RPMI8226 (cell line): ENCODE data around the gene NFIX.

ENCODE experiments used
- DNase-seq: peaks from one replicate; pipeline ENCODE4 v3.0.0-alpha.2; 2015

The NFIX gene

GRCh38 chr19:12990853-12991252, 4.4 kb upstream of the NFIX start:
- DNase-seq, result no peak

DNA sequence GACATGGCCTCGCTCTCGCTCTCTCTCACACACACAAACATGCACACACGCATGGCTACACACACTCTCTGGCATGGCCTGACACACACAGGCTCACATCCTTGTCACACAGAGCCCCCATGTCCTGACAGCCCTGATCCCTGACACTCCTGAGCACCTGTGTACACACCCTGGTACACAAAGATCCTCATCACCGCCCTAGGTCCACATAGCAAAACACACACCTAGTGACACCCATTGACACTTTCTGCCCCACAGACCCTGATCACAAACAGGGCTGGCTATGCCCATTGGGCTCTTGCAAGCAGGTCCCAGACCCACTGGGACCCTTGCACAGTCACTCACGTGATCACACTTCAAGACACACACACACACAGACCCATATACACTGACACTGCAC, 4.0 kb upstream of the NFIX start:
- DNase-seq, result no peak

- DNase-seq, result no peak
These were observed 2.5 kb upstream of the NFIX start for GRCh38 chr19:12992729-12993128.

GRCh38 chr19:12993562-12993961, 1.7 kb upstream of the NFIX start:
- DNase-seq, result no peak

DNA sequence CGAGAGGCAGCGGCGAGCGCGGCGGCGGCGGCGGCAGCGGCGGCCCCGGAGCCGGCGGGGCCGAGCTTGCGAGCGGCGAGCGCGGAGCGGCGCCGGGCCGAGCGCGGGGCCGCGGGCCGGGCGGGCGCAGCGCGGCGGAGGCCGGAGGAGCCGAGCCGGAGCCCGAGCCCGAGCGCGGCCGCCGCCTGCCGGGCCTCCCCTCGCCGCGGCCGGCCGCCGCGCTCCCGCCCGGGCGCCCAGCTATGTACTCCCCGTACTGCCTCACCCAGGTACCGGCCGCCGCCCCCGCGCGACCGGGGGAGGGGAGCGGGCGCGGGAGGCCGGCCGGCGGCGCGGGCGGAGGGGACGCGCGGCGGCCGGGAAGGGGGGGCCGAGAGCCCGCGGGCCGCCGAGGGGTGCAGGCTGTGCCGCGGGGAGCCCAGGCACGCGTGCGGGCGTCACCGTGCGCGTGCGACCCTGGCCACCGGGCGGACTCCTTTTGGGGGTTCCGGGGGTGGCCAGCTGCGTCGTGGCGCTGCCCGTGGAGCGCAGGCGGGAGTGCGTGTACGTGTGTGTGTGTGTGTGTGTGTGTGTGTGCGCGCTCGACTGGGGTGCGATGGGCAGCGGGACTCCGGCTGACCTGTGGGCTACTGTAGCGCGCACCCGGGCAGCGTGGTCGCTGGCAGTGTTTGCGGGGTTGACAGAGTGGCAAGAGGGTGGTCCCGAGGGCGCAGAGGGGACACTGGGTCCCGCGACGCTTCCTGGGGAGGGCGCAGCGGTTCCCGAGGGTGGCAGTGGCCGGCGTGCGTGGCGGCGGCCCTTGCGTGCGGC, 526 bp downstream of the NFIX start:
- DNase-seq, result peak; percentile 37

DNA sequence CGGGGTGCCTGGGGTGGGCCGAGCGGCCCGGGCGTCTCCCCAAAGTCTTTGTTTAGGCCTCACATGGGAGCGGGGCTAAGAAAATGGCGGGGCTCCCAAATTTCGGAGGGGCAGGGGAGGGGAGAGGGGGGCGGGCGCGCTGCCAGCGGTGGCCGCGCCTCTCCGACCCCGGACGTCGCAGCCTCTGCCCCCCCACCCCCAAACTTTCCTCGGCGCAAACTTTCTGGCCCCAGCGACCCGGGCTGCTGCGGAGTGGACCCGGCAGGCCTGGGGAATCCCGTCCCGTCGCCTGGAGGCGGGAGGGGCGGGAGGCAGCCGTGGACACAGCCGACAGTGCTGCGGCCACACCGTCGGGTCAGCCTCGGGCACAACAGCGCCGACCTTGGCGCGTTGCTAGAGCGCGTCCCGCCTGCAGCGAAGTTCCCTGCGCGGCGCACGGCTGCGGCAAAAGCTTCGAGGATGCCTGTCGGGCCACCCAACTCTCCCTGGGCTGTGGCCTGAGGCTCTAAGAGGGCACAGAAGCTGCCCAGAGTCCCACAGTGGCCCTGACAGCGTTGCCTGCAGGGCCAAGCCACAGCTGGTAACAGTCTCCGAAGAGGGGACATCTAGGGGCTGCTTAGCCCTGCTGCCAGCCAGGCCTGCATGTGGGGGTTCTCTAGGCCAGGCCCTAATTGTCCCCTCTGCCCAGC, 1.3 kb downstream of the NFIX start:
- no peak for DNase-seq

GRCh38 chr19:12997179-12997966, 2.1 kb downstream of the NFIX start:
- no peak for DNase-seq

- DNase-seq, result no peak
These were observed 3.0 kb downstream of the NFIX start for GRCh38 chr19:12997967-12998940.

DNA sequence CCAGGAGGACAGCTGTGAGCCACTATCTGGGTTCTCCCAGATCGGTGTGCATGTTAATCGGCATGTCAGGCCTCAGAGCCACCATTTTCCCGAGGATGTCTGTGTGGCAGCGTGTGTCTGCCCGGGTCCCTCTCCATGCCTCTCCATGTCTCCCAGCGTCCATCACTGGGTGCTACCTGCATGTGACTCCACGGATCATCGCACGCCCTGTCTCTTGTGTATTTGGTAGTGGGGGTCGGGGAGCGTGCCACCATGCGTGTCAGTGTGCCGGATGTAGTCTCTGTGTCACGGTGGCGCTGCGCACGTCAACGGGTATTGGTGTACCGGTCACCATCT, 5.9 kb downstream of the NFIX start:
- no peak for DNase-seq

DNA sequence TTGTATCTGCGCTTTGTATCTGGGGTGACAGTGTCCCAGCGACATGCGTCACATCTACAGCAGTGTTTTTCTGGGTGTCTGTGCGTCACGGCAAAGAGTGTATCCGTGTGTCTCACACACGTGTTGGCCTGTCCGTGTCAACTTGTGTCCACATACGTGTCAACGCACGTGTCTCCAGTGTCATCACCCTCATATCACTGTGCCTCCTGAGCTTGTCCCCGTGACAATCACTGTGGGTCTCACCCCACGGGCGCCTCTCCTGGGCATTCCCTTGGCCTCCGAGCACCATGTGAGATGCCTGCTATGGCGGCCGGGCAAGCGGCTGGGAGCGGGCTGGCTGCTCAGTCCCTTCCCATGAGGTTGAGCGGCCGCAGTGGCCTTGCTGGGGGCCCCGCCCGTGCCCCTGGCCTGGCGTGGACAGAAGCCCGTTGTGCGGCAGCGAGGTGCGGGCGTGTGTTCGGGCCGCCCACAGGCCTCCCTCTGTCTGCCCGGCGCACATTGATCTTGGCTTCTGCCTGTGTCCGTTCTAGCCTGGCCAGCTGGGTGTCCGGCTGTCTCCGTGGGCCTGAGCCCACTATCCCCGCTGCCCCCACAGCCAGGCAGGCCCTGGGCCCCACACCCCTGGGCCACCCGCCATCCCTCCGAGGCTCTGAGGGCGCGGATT, 6.4 kb downstream of the NFIX start:
- no peak for DNase-seq

DNA sequence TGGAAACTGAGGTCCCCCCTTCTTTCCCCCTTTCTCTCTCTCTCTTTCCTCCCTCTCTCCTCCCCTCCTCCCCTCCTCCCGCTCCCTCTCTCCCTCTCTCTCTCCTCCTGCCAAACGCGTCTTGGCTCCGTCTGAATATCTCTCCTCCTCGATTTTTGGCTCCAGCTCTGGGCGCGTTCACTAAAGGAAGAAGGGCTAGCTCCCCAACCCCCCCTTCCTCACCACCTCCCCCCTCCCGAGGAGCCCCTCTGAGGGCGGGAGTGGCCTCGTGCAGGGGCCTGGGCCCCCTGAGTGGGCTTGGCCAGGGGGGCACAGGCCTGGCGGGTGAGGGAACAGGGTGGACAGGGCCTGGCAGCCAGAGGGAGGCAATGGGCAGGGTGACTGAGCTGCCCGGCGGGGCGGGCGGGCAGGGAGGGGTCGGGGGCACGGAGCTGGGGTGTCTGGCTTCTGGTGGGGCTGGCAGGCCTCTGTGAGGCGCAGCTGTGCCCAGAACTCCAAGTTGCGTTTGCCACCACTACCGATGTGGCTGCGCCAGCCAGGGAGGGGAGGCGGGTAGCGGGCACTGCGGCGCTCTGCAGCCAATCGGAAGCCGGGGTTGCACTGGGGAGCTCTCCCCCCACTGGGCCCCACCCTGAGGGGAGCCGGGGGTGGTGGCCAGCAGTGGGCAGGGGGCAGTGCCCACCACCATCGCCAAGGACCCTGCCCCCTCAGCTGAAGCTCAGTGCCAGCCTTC, 7.1 kb downstream of the NFIX start:
- DNase-seq, result no peak

DNA sequence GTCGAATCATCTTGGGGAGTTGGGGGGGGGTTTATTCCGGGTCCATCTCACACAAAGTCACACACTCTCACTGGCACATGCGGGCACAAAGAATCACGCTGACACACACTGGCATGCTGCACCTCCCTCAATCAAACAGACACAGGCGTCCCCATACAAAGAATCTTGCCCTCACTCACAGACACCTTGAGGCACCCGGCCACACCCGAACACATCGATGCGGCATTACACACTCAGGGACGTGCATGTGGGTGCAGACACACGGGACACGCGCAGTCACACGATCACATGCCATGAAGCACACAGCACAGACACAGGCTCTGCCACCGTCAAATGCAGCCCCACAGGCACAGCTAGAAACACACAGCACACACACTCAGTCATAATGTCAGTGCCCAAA, 7.8 kb downstream of the NFIX start:
- no peak for DNase-seq

DNA sequence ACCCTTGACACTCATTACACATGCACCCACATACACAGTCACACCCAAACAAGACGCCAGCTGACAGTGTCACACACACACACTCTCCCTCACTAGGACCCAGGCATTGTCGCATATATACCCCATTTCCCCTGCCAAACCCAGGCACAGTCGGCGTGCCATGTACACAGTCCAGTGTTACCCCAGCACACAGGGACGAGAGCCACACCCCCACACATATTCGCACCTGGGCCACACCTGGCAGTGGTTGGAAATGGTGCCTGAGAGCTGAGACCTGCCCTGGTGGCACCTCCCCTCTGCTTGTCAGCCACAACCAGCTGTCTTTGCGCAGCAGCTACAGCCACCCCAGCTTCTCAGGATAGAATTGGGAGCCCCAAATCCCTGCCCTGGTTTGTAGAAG, 9.0 kb downstream of the NFIX start:
- DNase-seq, result peak; percentile 82

- no peak for DNase-seq
These were observed 10.0 kb downstream of the NFIX start for GRCh38 chr19:13005253-13005652.

GRCh38 chr19:13005861-13006370, 10.6 kb downstream of the NFIX start:
- no peak for DNase-seq

DNA sequence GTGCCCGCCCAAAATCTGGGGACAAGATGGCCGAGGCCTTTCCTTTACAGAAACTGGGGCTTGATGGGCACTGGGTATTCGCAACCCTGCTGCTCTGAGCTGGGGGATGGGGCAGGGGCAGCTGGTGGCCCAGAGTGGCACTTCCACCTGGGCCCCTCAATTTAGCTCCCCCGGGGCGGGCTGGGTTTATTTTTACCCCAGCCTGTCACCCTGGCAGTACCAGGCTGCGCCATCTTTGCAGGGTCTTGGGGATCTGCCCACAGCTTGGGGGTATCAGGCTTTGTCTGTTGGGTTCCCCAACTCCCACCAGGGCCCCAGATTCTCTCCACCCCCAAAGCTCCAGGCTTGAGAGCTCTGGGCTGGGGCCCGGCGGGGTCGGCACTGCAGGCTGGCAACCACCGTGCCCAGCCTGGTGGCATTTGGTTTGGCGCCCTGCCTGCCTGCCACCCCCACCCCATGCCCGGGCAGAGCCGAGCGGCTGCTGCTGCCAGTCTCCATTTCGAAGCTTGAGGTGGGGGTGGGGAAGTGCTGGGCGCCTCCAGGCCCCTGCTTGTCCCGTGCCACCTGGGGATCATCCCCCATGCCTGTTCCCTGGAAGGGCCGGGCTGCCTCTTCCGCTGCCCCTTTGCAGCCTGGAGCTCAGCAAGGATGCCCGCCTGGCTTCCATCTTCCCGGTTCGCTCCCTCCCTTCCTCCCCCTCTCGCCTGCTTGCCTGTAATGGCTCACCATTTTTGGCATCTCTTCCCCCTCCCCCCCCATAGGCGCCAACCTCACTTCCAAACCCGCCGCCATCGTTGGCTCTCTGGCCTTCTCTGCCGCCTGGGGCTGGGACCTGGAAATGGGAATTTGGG, 11.4 kb downstream of the NFIX start:
- no peak for DNase-seq

- no peak for DNase-seq
These were observed 12.2 kb downstream of the NFIX start for GRCh38 chr19:13007292-13008045.

- DNase-seq, result no peak
These were observed 13.9 kb downstream of the NFIX start for GRCh38 chr19:13008926-13009787.
